Measurements from ENCODE around the gene FGD4. TPM values are rescaled to one million over a fixed set of nuclear protein-coding genes. Genes with fewer than 3 reads are reported as not detected.
"Not testable (repeated sequence)": the region's sequence is repeated elsewhere in the genome, so short reads cannot be mapped to it uniquely, and the experiment has no call there.

FGD4 gene
- total RNA-seq, 4 donors from 2014 or later: 21.4 to 33.0 (median 26.9) TPM

DNA sequence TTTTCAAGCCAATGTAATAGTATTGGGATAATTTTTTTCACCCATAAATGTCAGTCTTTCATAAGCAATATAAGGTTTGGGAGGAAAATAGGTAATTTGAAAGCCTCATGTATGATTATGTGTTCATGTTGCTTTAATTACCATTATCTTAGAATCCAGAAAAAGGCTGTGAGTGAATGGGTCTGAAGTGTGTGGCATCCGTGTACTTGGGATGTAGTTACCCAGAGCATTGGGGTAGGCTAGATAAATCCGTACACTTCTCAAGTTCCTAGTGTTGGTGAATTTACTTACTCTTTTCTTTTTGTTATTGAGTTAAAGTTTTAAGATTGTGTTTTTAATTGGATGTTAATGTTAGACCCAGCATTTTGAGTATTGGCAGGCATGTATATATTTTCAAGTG lies 104.4 kb downstream of the FGD4 start:
- Histone ChIP-seq H3K36me3 (no peaks in the 10 kb centered on the region), H3K9me3 (no peaks in the 10 kb centered on the region), H3K4me1 (peaks cover 30 to 49% (median 34%) of the 10 kb centered on the region in 4 donors), H3K27me3 (no peaks in the 10 kb centered on the region), H3K4me3 (no peak overlapping the region), H3K27ac (replicated peaks in 1 of 4) (no peak overlapping the region)
- intact Hi-C loops (cut with DNase I): no loop called here
- 90% methylated on average over 2 of the region's 2 CpGs for WGBS
- TF ChIP-seq, protein P1, sequence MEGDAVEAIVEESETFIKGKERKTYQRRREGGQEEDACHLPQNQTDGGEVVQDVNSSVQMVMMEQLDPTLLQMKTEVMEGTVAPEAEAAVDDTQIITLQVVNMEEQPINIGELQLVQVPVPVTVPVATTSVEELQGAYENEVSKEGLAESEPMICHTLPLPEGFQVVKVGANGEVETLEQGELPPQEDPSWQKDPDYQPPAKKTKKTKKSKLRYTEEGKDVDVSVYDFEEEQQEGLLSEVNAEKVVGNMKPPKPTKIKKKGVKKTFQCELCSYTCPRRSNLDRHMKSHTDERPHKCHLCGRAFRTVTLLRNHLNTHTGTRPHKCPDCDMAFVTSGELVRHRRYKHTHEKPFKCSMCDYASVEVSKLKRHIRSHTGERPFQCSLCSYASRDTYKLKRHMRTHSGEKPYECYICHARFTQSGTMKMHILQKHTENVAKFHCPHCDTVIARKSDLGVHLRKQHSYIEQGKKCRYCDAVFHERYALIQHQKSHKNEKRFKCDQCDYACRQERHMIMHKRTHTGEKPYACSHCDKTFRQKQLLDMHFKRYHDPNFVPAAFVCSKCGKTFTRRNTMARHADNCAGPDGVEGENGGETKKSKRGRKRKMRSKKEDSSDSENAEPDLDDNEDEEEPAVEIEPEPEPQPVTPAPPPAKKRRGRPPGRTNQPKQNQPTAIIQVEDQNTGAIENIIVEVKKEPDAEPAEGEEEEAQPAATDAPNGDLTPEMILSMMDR (IDR thresholded peaks at IDR 0.05): no peak
- TF ChIP-seq POLR2AphosphoS5 (IDR thresholded peaks at IDR 0.05): no peak
- TF ChIP-seq POLR2A (IDR thresholded peaks at IDR 0.05; ENCODE audit: low read depth): no peak
- no peak for TF ChIP-seq EP300 (IDR thresholded peaks at IDR 0.05)
- DNase-seq (ENCODE audit: extremely low spot score): no peak

DNA sequence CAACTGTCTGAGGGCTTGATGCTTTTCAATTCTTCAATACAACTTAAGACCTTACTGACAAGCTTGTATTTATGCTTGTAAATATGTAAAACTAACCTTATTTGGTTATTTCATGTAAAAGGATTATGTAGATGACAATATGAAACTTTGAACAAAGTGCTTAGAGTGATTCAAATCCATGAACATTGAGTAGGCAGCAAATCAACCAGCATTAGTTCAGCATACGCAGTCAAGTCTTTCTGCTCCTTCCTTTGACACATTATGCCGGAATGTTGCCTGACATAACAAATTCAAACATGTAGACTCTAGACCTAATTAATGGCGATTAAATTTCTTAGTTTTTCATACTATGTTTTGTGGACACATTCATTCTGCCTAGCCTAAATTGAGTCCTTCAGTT lies 105.2 kb downstream of the FGD4 start:
- Histone ChIP-seq H3K9me3 (no peaks in the 10 kb centered on the region), H3K36me3 (no peaks in the 10 kb centered on the region), H3K27me3 (no peaks in the 10 kb centered on the region), H3K27ac (replicated peaks in 1 of 4) (no peak overlapping the region), H3K4me1 (peaks cover 30 to 49% (median 34%) of the 10 kb centered on the region in 4 donors), H3K4me3 (no peak overlapping the region)
- DNase-seq (ENCODE audit: extremely low spot score): no peak
- intact Hi-C loops (cut with DNase I): no loop called here
- 72% methylated on average over 3 of the region's 3 CpGs for WGBS
- TF ChIP-seq POLR2A (IDR thresholded peaks at IDR 0.05; ENCODE audit: low read depth): no peak

DNA sequence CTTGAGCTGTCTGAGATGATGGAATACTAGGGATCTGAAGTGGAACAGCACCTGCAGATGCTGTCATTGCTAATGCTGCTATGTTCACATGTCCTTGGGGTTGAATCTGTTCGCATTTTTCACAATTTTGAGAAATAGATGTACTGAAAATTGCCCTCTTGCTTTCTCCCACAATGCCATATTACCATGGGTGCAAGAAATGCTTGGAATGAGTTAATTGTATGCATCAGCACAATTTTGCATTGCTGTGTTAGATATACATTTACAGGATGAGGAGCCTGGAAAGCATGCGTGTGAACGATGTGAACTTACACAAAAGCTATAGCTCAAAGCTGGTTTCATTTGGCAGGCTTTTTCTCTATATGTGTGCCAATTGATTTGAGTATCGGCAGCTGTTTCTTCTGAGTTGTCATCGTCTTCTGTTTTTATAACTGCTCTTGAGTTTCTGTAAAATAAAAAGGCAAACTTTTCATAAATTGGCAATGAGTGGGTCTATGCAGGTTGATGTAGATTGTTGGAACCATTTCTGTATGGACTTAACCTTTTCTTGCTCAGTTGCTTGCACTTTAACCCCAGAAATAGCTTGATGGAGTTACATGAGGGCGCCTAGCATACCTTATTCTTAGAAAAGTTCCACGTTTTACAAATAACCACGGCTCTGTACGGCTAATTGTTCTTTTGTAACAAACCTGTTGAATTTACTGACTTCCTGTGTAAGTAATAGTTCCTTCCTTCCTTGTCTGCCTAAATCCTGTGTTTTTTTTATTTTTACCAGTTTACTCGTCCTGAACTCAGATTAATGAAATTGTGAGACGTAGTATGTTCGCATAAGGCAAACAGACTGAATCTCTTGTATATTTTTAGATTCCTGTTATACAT lies 105.9 kb downstream of the FGD4 start:
- intact Hi-C loops (cut with DNase I): no loop called here
- peaks cover 30 to 49% (median 34%) of the 10 kb centered on the region in 4 donors for H3K4me1 ChIP-seq
- TF ChIP-seq POLR2AphosphoS5 (IDR thresholded peaks at IDR 0.05): no peak
- TF ChIP-seq POLR2A (IDR thresholded peaks at IDR 0.05; ENCODE audit: low read depth): no peak
- TF ChIP-seq EP300 (IDR thresholded peaks at IDR 0.05): no peak
- TF ChIP-seq, protein P1 (IDR thresholded peaks at IDR 0.05): no peak

DNA sequence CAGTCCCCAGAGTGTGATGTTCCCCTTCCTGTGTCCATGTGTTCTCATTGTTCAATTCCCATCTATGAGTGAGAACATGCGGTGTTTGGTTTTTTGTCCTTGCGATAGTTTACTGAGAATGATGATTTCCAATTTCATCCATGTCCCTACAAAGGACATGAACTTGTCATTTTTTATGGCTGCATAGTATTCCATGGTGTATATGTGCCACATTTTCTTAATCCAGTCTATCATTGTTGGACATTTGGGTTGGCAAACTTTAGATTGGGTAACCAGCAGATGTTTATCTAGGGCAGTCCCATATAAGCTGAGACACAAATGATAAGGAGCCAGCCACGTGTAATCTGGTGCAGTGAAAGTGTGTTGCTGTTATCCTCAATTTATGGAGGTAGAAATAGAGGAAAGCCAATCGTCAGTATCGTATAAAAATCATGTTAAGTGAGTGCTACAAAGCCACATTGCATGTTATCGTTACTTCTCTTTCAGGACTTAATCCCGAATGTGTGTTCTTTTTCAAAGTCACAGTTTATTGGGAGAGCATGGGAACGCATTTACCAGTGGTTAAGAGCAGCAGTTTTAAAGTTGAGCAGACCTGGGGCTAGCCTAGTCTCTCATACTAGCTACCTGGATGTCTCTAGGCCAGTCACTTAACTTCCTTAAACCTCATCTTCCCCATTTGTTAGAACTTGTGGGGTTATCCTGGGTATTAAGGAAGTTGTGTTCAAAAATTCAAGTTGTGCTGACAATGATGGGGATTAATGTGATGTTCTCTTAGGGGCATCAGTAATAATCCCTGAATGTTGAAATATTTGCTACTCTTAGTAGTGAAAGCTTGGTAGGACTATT lies 108.0 kb downstream of the FGD4 start:
- DNase-seq (ENCODE audit: extremely low spot score): not testable (repeated sequence)

More for the DNA sequence above, 105.9 kb downstream of the FGD4 start:
- Histone ChIP-seq H3K27me3 (no peaks in the 10 kb centered on the region), H3K4me3 (no peak overlapping the region), H3K9me3 (no peaks in the 10 kb centered on the region), H3K27ac (replicated peaks in 1 of 4) (no peak overlapping the region), H3K36me3 (no peaks in the 10 kb centered on the region)
- WGBS: 59% methylated on average over 12 of the region's 12 CpGs
- DNase-seq (ENCODE audit: extremely low spot score): no peak

DNA sequence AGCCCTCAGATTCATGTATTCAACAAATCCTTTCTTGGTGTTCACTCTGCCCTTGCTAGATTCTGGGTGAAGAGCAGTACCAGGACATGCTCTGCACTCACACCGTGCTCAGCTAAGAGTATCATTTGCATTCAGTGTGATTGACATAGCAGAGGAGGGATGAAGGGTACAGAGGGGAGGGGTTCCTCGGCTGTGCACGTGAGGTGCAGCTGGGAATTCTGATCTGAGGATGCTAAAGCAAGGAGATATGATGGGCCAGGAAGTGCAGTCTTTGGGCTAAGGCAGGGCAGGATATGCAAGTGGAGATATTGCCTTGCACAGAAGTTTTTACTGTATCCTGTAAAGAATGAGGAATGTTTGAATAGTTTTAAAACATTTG lies 108.6 kb downstream of the FGD4 start:
- no peak overlapping the region for H3K27ac ChIP-seq (replicated peaks in 1 of 4)

More for the DNA sequence above, 108.0 kb downstream of the FGD4 start:
- H3K27me3 ChIP-seq; H3K9me3 ChIP-seq; H3K27ac ChIP-seq (replicated peaks in 1 of 4); intact Hi-C loops (cut with DNase I); H3K36me3 ChIP-seq; H3K4me3 ChIP-seq: not testable (repeated sequence)
- H3K4me1 ChIP-seq: peaks cover 23 to 36% (median 27%) of the 10 kb centered on the region in 4 donors
- 84% methylated on average over 6 of the region's 8 CpGs for WGBS

More for the DNA sequence above, 108.6 kb downstream of the FGD4 start:
- no peak for DNase-seq (ENCODE audit: extremely low spot score)
- intact Hi-C loops (cut with DNase I): no loop called here
- TF ChIP-seq POLR2AphosphoS5 (IDR thresholded peaks at IDR 0.05): no peak
- no peak for TF ChIP-seq POLR2A (IDR thresholded peaks at IDR 0.05; ENCODE audit: low read depth)
- TF ChIP-seq EP300 (IDR thresholded peaks at IDR 0.05): no peak
- TF ChIP-seq, protein P1 (IDR thresholded peaks at IDR 0.05): no peak
- 55% methylated on average over 3 of the region's 3 CpGs for WGBS
- Histone ChIP-seq H3K9me3 (no peaks in the 10 kb centered on the region), H3K36me3 (no peaks in the 10 kb centered on the region), H3K4me1 (peaks cover 20 to 30% (median 22%) of the 10 kb centered on the region in 4 donors), H3K27me3 (no peaks in the 10 kb centered on the region), H3K4me3 (no peak overlapping the region)
